ENCODE data around the gene CXCR6. TPM values are rescaled to one million over a fixed set of nuclear protein-coding genes. Genes with fewer than 3 reads are reported as not detected.

Gene CXCR6
- polyA plus RNA-seq, 1 donor from 2014 or later = not detected

- Histone ChIP-seq H2AFZ (ENCODE audit: low read depth, low read length) (no peak overlapping the region), H4K20me1 (ENCODE audit: insufficient read depth) (no peaks in the 10 kb centered on the region), H3F3A (ENCODE audit: insufficient read depth, low read length, poor library complexity, severe bottlenecking) (no peaks in the 10 kb centered on the region), H3K4me3 (ENCODE audit: low read length) (no peak overlapping the region), H3K27ac (ENCODE audit: low read length) (no peak overlapping the region), H3K9me3 (ENCODE audit: low read length) (no peaks in the 10 kb centered on the region), H3K4me2 (ENCODE audit: low read length) (no peak overlapping the region), H3K9me2 (ENCODE audit: insufficient read depth, low read length) (no peaks in the 10 kb centered on the region), H3K9ac (ENCODE audit: low read length) (no peak overlapping the region), H3K27me3 (ENCODE audit: insufficient read depth, low read depth, low read length) (no peaks in the 10 kb centered on the region), H3K79me2 (replicated peaks; ENCODE audit: insufficient read depth, low read length) (no peaks in the 10 kb centered on the region), H3K36me3 (ENCODE audit: insufficient read depth, low read length) (no peaks in the 10 kb centered on the region)
- TF ChIP-seq EP300 (conservative IDR thresholded peaks at IDR 0.05; ENCODE audit: poor library complexity, severe bottlenecking) = no peak
- TF ChIP-seq REST (IDR thresholded peaks at IDR 0.05; ENCODE audit: borderline replicate concordance) = no peak
- TF ChIP-seq POLR2AphosphoS5 (IDR thresholded peaks at IDR 0.05) = no peak
- TF ChIP-seq TAF1 (IDR thresholded peaks at IDR 0.05; ENCODE audit: low read depth) = no peak
- no peak for TF ChIP-seq MXI1 (conservative IDR thresholded peaks at IDR 0.05; ENCODE audit: poor library complexity, severe bottlenecking)
- no peak for TF ChIP-seq EZH2 (IDR thresholded peaks at IDR 0.05; ENCODE audit: borderline replicate concordance, insufficient read depth, low read length, poor library complexity, severe bottlenecking)
- TF ChIP-seq RAD21 (conservative IDR thresholded peaks at IDR 0.05) = no peak
- TF ChIP-seq SMC3 (conservative IDR thresholded peaks at IDR 0.05; ENCODE audit: poor library complexity) = no peak
- TF ChIP-seq CTCF (IDR thresholded peaks at IDR 0.05; ENCODE audit: poor library complexity, severe bottlenecking) = no peak
These were observed 34.9 kb downstream of the CXCR6 start for GRCh38 chr3:45978006-45978761.

- H3K9ac ChIP-seq (ENCODE audit: low read length) = no peak overlapping the region
- H3K79me2 ChIP-seq (replicated peaks; ENCODE audit: insufficient read depth, low read length) = no peaks in the 10 kb centered on the region
- H3K36me3 ChIP-seq (ENCODE audit: insufficient read depth, low read length) = no peaks in the 10 kb centered on the region
- H3K4me3 ChIP-seq (ENCODE audit: low read length) = no peak overlapping the region
- H3K9me3 ChIP-seq (ENCODE audit: low read length) = no peaks in the 10 kb centered on the region
- H4K20me1 ChIP-seq (ENCODE audit: insufficient read depth) = no peaks in the 10 kb centered on the region
- TF ChIP-seq MXI1 (conservative IDR thresholded peaks at IDR 0.05; ENCODE audit: poor library complexity, severe bottlenecking) = no peak
- TF ChIP-seq EZH2 (IDR thresholded peaks at IDR 0.05; ENCODE audit: borderline replicate concordance, insufficient read depth, low read length, poor library complexity, severe bottlenecking) = no peak
- TF ChIP-seq TAF1 (IDR thresholded peaks at IDR 0.05; ENCODE audit: low read depth) = no peak
- no peak for TF ChIP-seq SMC3 (conservative IDR thresholded peaks at IDR 0.05; ENCODE audit: poor library complexity)
- TF ChIP-seq POLR2AphosphoS5 (IDR thresholded peaks at IDR 0.05) = no peak
- TF ChIP-seq RAD21 (conservative IDR thresholded peaks at IDR 0.05) = no peak
- no peak for TF ChIP-seq REST (IDR thresholded peaks at IDR 0.05; ENCODE audit: borderline replicate concordance)
- TF ChIP-seq CTCF (IDR thresholded peaks at IDR 0.05; ENCODE audit: poor library complexity, severe bottlenecking) = no peak
- no peak for TF ChIP-seq EP300 (conservative IDR thresholded peaks at IDR 0.05; ENCODE audit: poor library complexity, severe bottlenecking)
- H3K27ac ChIP-seq (ENCODE audit: low read length) = no peak overlapping the region
- H2AFZ ChIP-seq (ENCODE audit: low read depth, low read length) = no peak overlapping the region
- H3F3A ChIP-seq (ENCODE audit: insufficient read depth, low read length, poor library complexity, severe bottlenecking) = no peaks in the 10 kb centered on the region
- H3K4me2 ChIP-seq (ENCODE audit: low read length) = no peak overlapping the region
- no peaks in the 10 kb centered on the region for H3K27me3 ChIP-seq (ENCODE audit: insufficient read depth, low read depth, low read length)
- H3K9me2 ChIP-seq (ENCODE audit: insufficient read depth, low read length) = no peaks in the 10 kb centered on the region
These were observed 36.1 kb downstream of the CXCR6 start for GRCh38 chr3:45979378-45979777.

Data from neural cell (in vitro differentiated cells).